Vagina (tissue), 2 donors: ENCODE data around the gene NAA10.

Experiments used
- CTCF ChIP-seq, 3 experiments: fragments of 450-650 bp in 2 of 3; fragments of 200-600 bp in 1 of 3; sonication (generic) in 1 of 3; IDR thresholded peaks; one replicate each; pipeline ENCODE4 v1.5.1; 2017 to 2019; ENCODE audit warnings: antibody characterized with exemption in 3 of 3, mild to moderate bottlenecking in 2 of 3, moderate library complexity in 2 of 3
- POLR2AphosphoS5 ChIP-seq, 2 donors: sonication (generic); formaldehyde crosslinking; IDR thresholded peaks; one replicate each; pipeline ENCODE4 v1.9.0; 2017; ENCODE audit warnings: antibody characterized with exemption in 2 of 2, mild to moderate bottlenecking in 2 of 2, low read depth in 1 of 2; ENCODE audit not compliant: insufficient read depth in 1 of 2

GRCh38 chrX:153972368-153973126 is 37.7 kb upstream of the NAA10 start, which contains the start of gene TMEM187:
- TF ChIP-seq CTCF (IDR thresholded peaks at IDR 0.05) (no peak), POLR2AphosphoS5 (IDR thresholded peaks at IDR 0.05; ENCODE audit: insufficient read depth in 1 of 2, low read depth in 1 of 2) (no peak)
